ENCODE measurements around the gene NFATC1. TPM values are rescaled to one million over a fixed set of nuclear protein-coding genes. Genes with fewer than 3 reads are reported as not detected.
A peak's percentile ranks its signal among the peaks of the same experiment; 100 is the strongest.

The NFATC1 gene
- total and polyA plus RNA-seq, 9 donors = 7.0 to 17.1 (median 12.6) TPM

GRCh38 chr18:79515944-79516351 lies 120.2 kb downstream of the NFATC1 start:
- whole genome bisulfite sequencing (ENCODE audit: insufficient coverage) = 78% methylated on average over 12 of the region's 22 CpGs

GRCh38 chr18:79516441-79516931 lies 120.8 kb downstream of the NFATC1 start:
- peaks cover 8% of the 10 kb centered on the region for H3K27me3 ChIP-seq (ENCODE audit: control insufficient read depth, insufficient read depth, low read length)
- H3K4me3 ChIP-seq (ENCODE audit: low read length) = no peak overlapping the region
- no peak for DNase-seq
- H3K27ac ChIP-seq (ENCODE audit: low read length) = peak overlapping the region; percentile 29
- WGBS (ENCODE audit: insufficient coverage) = 72% methylated on average over 9 of the region's 20 CpGs
- H3K36me3 ChIP-seq (ENCODE audit: control insufficient read depth, insufficient read depth, low read length) = peaks cover 7% of the 10 kb centered on the region
- peaks cover 7% of the 10 kb centered on the region for H3K4me1 ChIP-seq (ENCODE audit: control insufficient read depth, insufficient read depth, low read length)
- H3K9me3 ChIP-seq (replicated peaks; ENCODE audit: control insufficient read depth, low read depth, low read length) = no peaks in the 10 kb centered on the region

More at GRCh38 chr18:79515944-79516351, 120.2 kb downstream of the NFATC1 start:
- Histone ChIP-seq H3K9me3 (replicated peaks; ENCODE audit: control insufficient read depth, low read depth, low read length) (no peaks in the 10 kb centered on the region), H3K27ac (ENCODE audit: low read length) (no peak overlapping the region), H3K4me1 (ENCODE audit: control insufficient read depth, insufficient read depth, low read length) (peaks cover 7% of the 10 kb centered on the region), H3K4me3 (ENCODE audit: low read length) (no peak overlapping the region), H3K36me3 (ENCODE audit: control insufficient read depth, insufficient read depth, low read length) (peaks cover 7% of the 10 kb centered on the region), H3K27me3 (ENCODE audit: control insufficient read depth, insufficient read depth, low read length) (peaks cover 9% of the 10 kb centered on the region)
- DNase-seq = no peak

- Histone ChIP-seq H3K4me3 (ENCODE audit: low read length) (no peak overlapping the region), H3K4me1 (ENCODE audit: control insufficient read depth, insufficient read depth, low read length) (peaks cover 7% of the 10 kb centered on the region), H3K27me3 (ENCODE audit: control insufficient read depth, insufficient read depth, low read length) (peaks cover 8% of the 10 kb centered on the region), H3K36me3 (ENCODE audit: control insufficient read depth, insufficient read depth, low read length) (peaks cover 7% of the 10 kb centered on the region), H3K9me3 (replicated peaks; ENCODE audit: control insufficient read depth, low read depth, low read length) (no peaks in the 10 kb centered on the region), H3K27ac (ENCODE audit: low read length) (no peak overlapping the region)
- WGBS (ENCODE audit: insufficient coverage) = 58% methylated on average over 11 of the region's 13 CpGs
- DNase-seq = no peak
These were observed 121.6 kb downstream of the NFATC1 start for GRCh38 chr18:79517341-79517740.

GRCh38 chr18:79518028-79518682 lies 122.4 kb downstream of the NFATC1 start:
- H3K9me3 ChIP-seq (replicated peaks; ENCODE audit: control insufficient read depth, low read depth, low read length) = no peaks in the 10 kb centered on the region
- H3K27ac ChIP-seq (ENCODE audit: low read length) = no peak overlapping the region
- H3K4me3 ChIP-seq (ENCODE audit: low read length) = no peak overlapping the region
- H3K27me3 ChIP-seq (ENCODE audit: control insufficient read depth, insufficient read depth, low read length) = peaks cover 8% of the 10 kb centered on the region
- peaks cover 7% of the 10 kb centered on the region for H3K36me3 ChIP-seq (ENCODE audit: control insufficient read depth, insufficient read depth, low read length)
- H3K4me1 ChIP-seq (ENCODE audit: control insufficient read depth, insufficient read depth, low read length) = peaks cover 7% of the 10 kb centered on the region
- DNase-seq = no peak
- WGBS (ENCODE audit: insufficient coverage) = 91% methylated on average over 20 of the region's 22 CpGs

GRCh38 chr18:79518683-79519128 lies 123.0 kb downstream of the NFATC1 start:
- WGBS (ENCODE audit: insufficient coverage) = 74% methylated on average over 4 of the region's 14 CpGs
- no peak for DNase-seq
- Histone ChIP-seq H3K4me1 (ENCODE audit: control insufficient read depth, insufficient read depth, low read length) (peaks cover 7% of the 10 kb centered on the region), H3K4me3 (ENCODE audit: low read length) (no peak overlapping the region), H3K27ac (ENCODE audit: low read length) (no peak overlapping the region), H3K27me3 (ENCODE audit: control insufficient read depth, insufficient read depth, low read length) (peaks cover 8% of the 10 kb centered on the region), H3K36me3 (ENCODE audit: control insufficient read depth, insufficient read depth, low read length) (peaks cover 4% of the 10 kb centered on the region), H3K9me3 (replicated peaks; ENCODE audit: control insufficient read depth, low read depth, low read length) (no peaks in the 10 kb centered on the region)

- Histone ChIP-seq H3K9me3 (replicated peaks; ENCODE audit: control insufficient read depth, low read depth, low read length) (no peaks in the 10 kb centered on the region), H3K27me3 (ENCODE audit: control insufficient read depth, insufficient read depth, low read length) (peaks cover 8% of the 10 kb centered on the region), H3K27ac (ENCODE audit: low read length) (no peak overlapping the region), H3K4me3 (ENCODE audit: low read length) (no peak overlapping the region), H3K36me3 (ENCODE audit: control insufficient read depth, insufficient read depth, low read length) (peaks cover 4% of the 10 kb centered on the region), H3K4me1 (ENCODE audit: control insufficient read depth, insufficient read depth, low read length) (peaks cover 7% of the 10 kb centered on the region)
- 28% methylated on average over 26 of the region's 37 CpGs for WGBS (ENCODE audit: insufficient coverage)
- DNase-seq = peak; percentile 48
These were observed 124.2 kb downstream of the NFATC1 start for GRCh38 chr18:79519751-79520477.

- Histone ChIP-seq H3K9me3 (replicated peaks; ENCODE audit: control insufficient read depth, low read depth, low read length) (no peaks in the 10 kb centered on the region), H3K36me3 (ENCODE audit: control insufficient read depth, insufficient read depth, low read length) (peaks cover 4% of the 10 kb centered on the region), H3K27me3 (ENCODE audit: control insufficient read depth, insufficient read depth, low read length) (peaks cover 8% of the 10 kb centered on the region), H3K27ac (ENCODE audit: low read length) (no peak overlapping the region), H3K4me1 (ENCODE audit: control insufficient read depth, insufficient read depth, low read length) (peaks cover 10% of the 10 kb centered on the region), H3K4me3 (ENCODE audit: low read length) (no peak overlapping the region)
- DNase-seq = no peak
- WGBS (ENCODE audit: insufficient coverage) = no CpG with 5 or more reads among the region's 9 CpGs
These were observed 125.0 kb downstream of the NFATC1 start for GRCh38 chr18:79520478-79521390.

GRCh38 chr18:79521416-79522205 lies 125.9 kb downstream of the NFATC1 start:
- Histone ChIP-seq H3K27ac (ENCODE audit: low read length) (no peak overlapping the region), H3K4me3 (ENCODE audit: low read length) (no peak overlapping the region), H3K4me1 (ENCODE audit: control insufficient read depth, insufficient read depth, low read length) (peaks cover 18% of the 10 kb centered on the region), H3K27me3 (ENCODE audit: control insufficient read depth, insufficient read depth, low read length) (peaks cover 8% of the 10 kb centered on the region), H3K9me3 (replicated peaks; ENCODE audit: control insufficient read depth, low read depth, low read length) (no peaks in the 10 kb centered on the region), H3K36me3 (ENCODE audit: control insufficient read depth, insufficient read depth, low read length) (peaks cover 4% of the 10 kb centered on the region)
- DNase-seq = no peak
- 33% methylated on average over 1 of the region's 9 CpGs for WGBS (ENCODE audit: insufficient coverage)

GRCh38 chr18:79522451-79523205 lies 126.9 kb downstream of the NFATC1 start:
- WGBS (ENCODE audit: insufficient coverage) = 75% methylated on average over 8 of the region's 17 CpGs
- peaks cover 18% of the 10 kb centered on the region for H3K4me1 ChIP-seq (ENCODE audit: control insufficient read depth, insufficient read depth, low read length)
- H3K36me3 ChIP-seq (ENCODE audit: control insufficient read depth, insufficient read depth, low read length) = peaks cover 6% of the 10 kb centered on the region
- no peak overlapping the region for H3K4me3 ChIP-seq (ENCODE audit: low read length)
- no peak for DNase-seq
- no peak overlapping the region for H3K27ac ChIP-seq (ENCODE audit: low read length)
- no peaks in the 10 kb centered on the region for H3K9me3 ChIP-seq (replicated peaks; ENCODE audit: control insufficient read depth, low read depth, low read length)
- peaks cover 8% of the 10 kb centered on the region for H3K27me3 ChIP-seq (ENCODE audit: control insufficient read depth, insufficient read depth, low read length)

Data from muscle of leg (tissue), 11 donors.